CD4-positive, alpha-beta T cell treated with Interleukin-6 at 100 ng/mL for 8 hours (primary cell): ENCODE measurements around the gene S100A14.
A peak's percentile ranks its signal among the peaks of the same experiment; 100 is the strongest.
"Not testable (repeated sequence)": the region's sequence is repeated elsewhere in the genome, so short reads cannot be mapped to it uniquely, and the experiment has no call there.

ENCODE experiments used
- DNase-seq: peaks from one replicate; pipeline ENCODE4 v3.0.0-alpha.2; 2020; ENCODE audit warnings: mixed read lengths, low spot score

Gene S100A14

GRCh38 chr1:153586347-153586746, 29.8 kb downstream of the S100A14 start:
- no peak for DNase-seq

- no peak for DNase-seq
These were observed 31.1 kb downstream of the S100A14 start for GRCh38 chr1:153585006-153585405.

DNA sequence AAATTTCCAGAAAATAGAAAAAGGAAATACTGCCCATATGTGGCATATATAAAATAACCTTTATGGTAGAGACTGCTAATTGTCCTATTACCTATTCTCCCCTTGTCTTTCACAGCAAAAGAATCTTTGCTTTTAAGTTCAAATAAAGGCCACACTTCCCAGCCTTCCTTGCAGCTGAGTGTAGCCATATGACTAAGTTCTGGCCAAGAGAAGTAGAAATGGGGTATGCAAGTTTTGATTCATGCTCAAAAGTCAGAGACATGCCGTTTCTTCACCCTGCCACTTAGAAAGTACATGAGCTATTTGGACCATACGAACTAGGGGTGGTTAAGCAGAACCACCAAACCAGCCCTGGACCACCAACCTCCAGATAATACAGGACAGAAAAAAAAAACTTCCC, 32.1 kb downstream of the S100A14 start:
- no peak for DNase-seq

GRCh38 chr1:153583514-153583913, 32.6 kb downstream of the S100A14 start:
- DNase-seq, result not testable (repeated sequence)

GRCh38 chr1:153582836-153583235, 33.3 kb downstream of the S100A14 start:
- not testable (repeated sequence) for DNase-seq

DNA sequence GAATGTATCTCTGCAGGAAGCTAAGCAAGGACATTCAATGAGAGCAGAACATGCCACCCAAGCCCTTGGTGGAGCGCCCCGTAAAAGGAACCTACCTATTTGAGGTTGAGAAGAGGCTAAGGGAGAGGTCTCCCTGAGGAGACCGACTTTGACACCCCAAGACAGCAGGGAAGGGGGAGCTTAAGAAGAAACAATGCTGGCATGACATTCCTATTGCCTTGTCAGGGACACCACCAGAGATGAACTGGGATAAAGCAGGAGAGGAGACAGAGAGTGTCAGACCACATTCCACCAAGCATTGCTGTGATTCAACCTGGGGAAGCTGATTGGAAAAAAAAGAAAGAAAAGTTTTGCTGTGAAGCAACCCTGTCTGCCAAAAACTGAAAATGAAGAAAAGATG, 37.2 kb downstream of the S100A14 start:
- DNase-seq, result no peak

GRCh38 chr1:153578490-153578889, 37.6 kb downstream of the S100A14 start:
- no peak for DNase-seq

DNA sequence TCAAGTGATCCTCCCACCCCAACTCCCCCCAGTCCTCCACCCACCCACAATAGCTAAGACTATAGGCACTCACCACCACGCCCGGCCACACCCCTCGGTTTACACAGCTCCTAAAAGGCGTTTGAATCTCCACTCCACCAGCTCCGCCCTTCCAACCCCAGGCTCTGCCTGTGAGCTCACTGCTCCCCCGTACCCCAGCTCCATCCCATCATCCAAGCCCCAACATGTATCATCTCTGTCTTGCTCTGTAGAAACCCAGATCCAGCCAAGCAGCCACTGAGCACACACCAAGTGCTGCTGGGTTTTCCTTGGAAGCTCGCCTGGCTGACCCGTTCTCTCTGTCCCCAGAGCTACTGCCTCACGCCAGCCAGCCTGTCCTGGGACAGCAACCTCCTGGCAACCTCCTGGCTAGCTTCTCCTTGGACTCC, 38.5 kb downstream of the S100A14 start:
- no peak for DNase-seq

- DNase-seq, result no peak
These were observed 39.0 kb downstream of the S100A14 start for GRCh38 chr1:153577138-153577537.

DNA sequence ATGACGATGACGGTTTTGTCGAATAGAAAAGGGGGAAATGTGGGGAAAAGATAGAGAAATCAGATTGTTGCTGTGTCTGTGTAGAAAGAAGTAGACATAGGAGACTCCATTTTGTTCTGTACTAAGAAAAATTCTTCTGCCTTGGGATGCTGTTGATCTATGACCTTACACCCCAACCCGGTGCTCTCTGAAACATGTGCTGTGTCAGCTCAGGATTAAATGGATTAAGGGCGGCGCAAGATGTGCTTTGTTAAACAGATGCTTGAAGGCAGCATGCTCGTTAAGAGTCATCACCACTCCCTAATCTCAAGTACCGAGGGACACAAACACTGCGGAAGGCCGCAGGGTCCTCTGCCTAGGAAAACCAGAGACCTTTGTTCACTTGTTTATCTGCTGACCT, 40.6 kb downstream of the S100A14 start:
- DNase-seq, result not testable (repeated sequence)

GRCh38 chr1:153575081-153575491, 41.0 kb downstream of the S100A14 start:
- DNase-seq, result not testable (repeated sequence)

GRCh38 chr1:153573351-153573750, 42.8 kb downstream of the S100A14 start:
- DNase-seq, result no peak

DNA sequence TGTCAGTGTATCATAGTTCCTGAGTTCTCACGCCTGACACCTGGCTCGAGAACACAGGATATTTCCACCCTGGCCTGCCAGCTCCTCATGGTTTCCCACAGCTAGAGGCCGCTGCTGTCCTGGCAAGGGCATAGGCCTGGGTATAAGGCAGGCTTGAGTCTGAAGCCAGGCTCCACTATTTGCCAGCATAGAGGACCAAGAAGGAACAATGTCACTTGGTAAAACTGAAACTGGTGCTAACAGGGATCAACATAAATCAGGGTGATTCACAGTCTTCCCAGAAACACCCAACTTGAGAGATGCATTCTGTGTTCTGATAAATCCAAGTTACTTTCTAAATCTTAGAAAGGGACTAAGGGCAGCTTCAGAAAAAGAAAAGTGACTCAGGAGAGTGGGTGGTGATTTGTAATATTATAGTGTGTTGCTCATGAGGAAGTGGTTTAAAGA, 43.5 kb downstream of the S100A14 start:
- DNase-seq, result peak; percentile 40

DNA sequence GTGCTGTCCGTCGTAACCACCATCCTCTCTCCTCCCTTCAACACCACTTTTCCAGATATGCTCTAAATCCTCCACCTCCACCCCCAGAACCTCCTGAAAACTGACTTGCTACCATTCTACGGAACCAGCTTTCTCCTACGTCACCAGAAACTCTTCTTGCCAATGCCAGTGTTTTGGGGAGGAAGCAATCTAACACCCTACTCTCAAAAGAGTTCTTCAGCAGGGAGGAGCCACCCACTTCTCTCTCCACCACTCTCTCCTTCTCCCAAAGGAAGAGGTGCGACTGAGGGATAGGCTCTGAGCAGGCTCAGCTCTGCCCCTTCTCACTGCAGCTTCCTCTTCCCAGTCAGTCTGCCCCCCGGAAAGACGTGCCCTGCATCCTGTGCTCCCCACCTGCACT, 44.4 kb downstream of the S100A14 start:
- DNase-seq, result no peak

DNA sequence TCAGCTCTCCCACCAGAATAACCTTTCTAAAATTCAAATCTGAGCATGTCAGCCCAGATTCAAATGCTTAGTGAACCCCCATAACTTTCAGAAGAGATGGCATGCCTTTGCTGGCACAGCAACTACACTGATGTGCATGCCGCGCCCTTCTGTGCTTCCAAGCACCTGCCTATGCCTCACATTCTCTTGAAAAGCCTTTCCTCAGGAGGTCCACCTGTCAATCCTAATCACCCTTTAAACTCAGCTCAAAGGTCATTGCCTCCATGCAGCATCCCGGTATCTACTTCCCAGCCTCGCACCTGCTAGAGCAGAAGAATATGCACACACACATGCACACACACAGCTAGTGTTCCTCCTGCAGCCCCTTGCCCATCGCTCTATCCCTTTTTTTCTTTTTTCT, 45.3 kb downstream of the S100A14 start:
- DNase-seq, result no peak

GRCh38 chr1:153569465-153569864, 46.7 kb downstream of the S100A14 start:
- no peak for DNase-seq

- peak; percentile 79 for DNase-seq
These were observed 47.6 kb downstream of the S100A14 start for GRCh38 chr1:153568367-153569099.

DNA sequence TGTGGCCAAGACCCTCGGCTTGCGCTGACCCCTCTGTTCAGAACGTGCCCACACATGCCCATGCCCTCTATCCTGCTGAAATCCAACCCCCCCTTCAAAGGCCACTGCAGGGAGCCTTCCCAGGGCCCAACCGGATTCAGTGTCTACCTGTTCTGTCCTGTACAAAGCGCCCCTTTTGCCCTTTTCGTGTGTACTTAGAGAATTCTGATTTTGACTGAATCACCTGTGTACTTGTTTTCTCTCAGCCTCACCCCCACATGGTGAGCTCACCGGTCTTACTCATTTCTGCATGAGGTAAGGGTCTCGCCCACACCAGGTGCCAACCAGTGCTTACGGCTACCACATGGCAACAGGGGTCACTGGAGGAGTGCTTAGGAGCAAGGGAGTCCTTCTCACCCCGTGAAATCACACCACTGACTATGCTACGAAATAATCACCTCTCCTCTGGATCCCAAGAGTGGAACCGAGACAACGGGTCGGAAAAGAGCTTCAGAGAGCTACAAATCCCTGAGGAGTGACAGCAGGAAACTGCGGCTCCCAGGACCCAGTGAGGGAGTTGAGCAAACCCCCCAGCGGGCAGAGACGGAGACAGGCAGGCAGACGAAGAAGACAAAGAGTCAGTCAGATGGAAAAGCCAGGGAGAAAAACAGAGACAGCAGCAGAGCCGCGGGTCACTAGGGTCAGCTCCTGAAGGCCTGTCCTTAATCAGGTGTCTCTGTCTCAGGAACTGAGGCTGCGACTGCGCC, 48.3 kb downstream of the S100A14 start:
- no peak for DNase-seq

GRCh38 chr1:153566414-153567371, 49.4 kb downstream of the S100A14 start:
- peak; percentile 92 for DNase-seq

GRCh38 chr1:153565529-153566374, 50.4 kb downstream of the S100A14 start, which contains the start of gene S100A2:
Gene S100A2 (minus strand): TSS chr1:153565844. CDS start chr1:153563877, 1,967 bp downstream.
- DNase-seq, result peak; percentile 40
